K562 (cell line): ENCODE measurements around the gene PPP1R9A. TPM values are rescaled to one million over a fixed set of nuclear protein-coding genes. Genes with fewer than 3 reads are reported as not detected.

ENCODE experiments used
- ATAC-seq: fragments of 200-7000 bp; cut with Tn5 transposase; 3 replicates; pipeline ENCODE4 v1.9.1; 2020; ENCODE audit warnings: moderate library complexity
- BruUV-seq: library from RNA; stranded (reverse); fragments of 400-500 nt; replicated peaks from 2 replicates; lab custom pipeline; 2021; lab: Mats Ljungman, UMichigan
- CTCF ChIA-PET: fragments of 300-600 bp; formaldehyde crosslinking; extraction: SDS; loops from one replicate; lab custom pipeline; 2021; ENCODE audit warnings: low intra/inter-chr PET ratio; lab: Yijun Ruan, JAX
- POLR2A ChIA-PET: fragments of 300-600, 350-650 bp; sonication (Branson Sonifier 250); formaldehyde crosslinking; extraction: SDS; loops from one replicate; lab custom pipeline; 2021; ENCODE audit warnings: antibody characterized with exemption, inconsistent platforms; lab: Yijun Ruan, JAX
- DNase-seq, 4 experiments: peaks; one replicate each; pipeline versions ENCODE4 v3.0.0 to v3.0.0-alpha.2; 2011 to 2018; ENCODE audit warnings: low spot score in 3 of 4, mixed read lengths in 3 of 4; ENCODE audit errors: extremely low read depth in 1 of 4
- FAIRE-seq: peaks from 2 replicates; lab custom pipeline; 2011; peaks lifted over from hg19 to GRCh38; lab: Jason Lieb, UNC
- H2AFZ ChIP-seq: 2 replicates; pipeline ENCODE4 v1.6.0; 2011; ENCODE audit warnings: low read depth, low read length, control low read depth, inconsistent platforms
- H3K27ac ChIP-seq: fragments of 200-600 bp; 3 replicates; pipeline ENCODE4 v1.8.0; 2011; ENCODE audit warnings: low read depth, mild to moderate bottlenecking, control low read depth, inconsistent platforms, low read length, moderate library complexity, mixed read lengths; ENCODE audit errors: extremely low read depth
- H3K27me3 ChIP-seq, 2 experiments: fragments of 300-600 bp in 1 of 2; 2 replicates in 1 of 2; 3 replicates in 1 of 2; pipeline versions ENCODE4 v1.6.0 to v1.8.0; 2011; ENCODE audit warnings: inconsistent platforms in 2 of 2, low read length in 2 of 2, mild to moderate bottlenecking in 1 of 2, mixed read lengths in 1 of 2, moderate library complexity in 1 of 2; ENCODE audit not compliant: control insufficient read depth in 2 of 2, insufficient read depth in 2 of 2
- H3K36me3 ChIP-seq: fragments of 300-600 bp; 3 replicates; pipeline ENCODE4 v1.8.0; 2011; ENCODE audit warnings: mild to moderate bottlenecking, low read length, inconsistent platforms; ENCODE audit not compliant: control insufficient read depth, insufficient read depth
- H3K4me1 ChIP-seq, 2 experiments: fragments of 200-600 bp in 1 of 2; replicated peaks in 1 of 2; 2 replicates in 1 of 2; 3 replicates in 1 of 2; pipeline versions ENCODE4 v1.5.1 to v1.8.0; 2011; ENCODE audit warnings: inconsistent platforms in 2 of 2, low read length in 2 of 2, mild to moderate bottlenecking in 1 of 2, mixed read lengths in 1 of 2, moderate library complexity in 1 of 2; ENCODE audit not compliant: control insufficient read depth in 2 of 2, insufficient read depth in 2 of 2
- H3K4me2 ChIP-seq: 2 replicates; pipeline ENCODE4 v1.6.1; 2011; ENCODE audit warnings: low read length, control low read depth, inconsistent platforms, mixed read lengths; ENCODE audit not compliant: insufficient read depth
- H3K4me3 ChIP-seq: fragments of 200-600 bp; sonication (generic), shearing (Covaris generic); 2 replicates; pipeline ENCODE4 v1.5.1; 2016; ENCODE audit warnings: control low read depth, inconsistent platforms
- H3K79me2 ChIP-seq: fragments of 200-600 bp; 3 replicates; pipeline ENCODE4 v1.8.0; 2011; ENCODE audit warnings: low read length, inconsistent platforms; ENCODE audit not compliant: control insufficient read depth, insufficient read depth
- H3K9ac ChIP-seq, 2 experiments: 2 replicates each; pipeline versions ENCODE4 v1.6.0 to v1.6.1; 2011; ENCODE audit warnings: low read depth in 2 of 2, low read length in 2 of 2, control low read depth in 1 of 2, inconsistent platforms in 1 of 2, mild to moderate bottlenecking in 1 of 2, mixed read lengths in 1 of 2; ENCODE audit not compliant: insufficient read depth in 1 of 2
- H3K9me1 ChIP-seq: one replicate; pipeline ENCODE4 v1.6.0; 2011; ENCODE audit warnings: inconsistent platforms, mild to moderate bottlenecking, low read length, moderate library complexity; ENCODE audit not compliant: control insufficient read depth, insufficient read depth
- H3K9me3 ChIP-seq: replicated peaks from 2 replicates; pipeline ENCODE4 v1.5.1; 2011; ENCODE audit warnings: low read depth, low read length, inconsistent platforms; ENCODE audit not compliant: control insufficient read depth, insufficient read depth
- H4K20me1 ChIP-seq: replicated peaks from 2 replicates; pipeline ENCODE4 v1.6.1; 2011; ENCODE audit warnings: low read length, inconsistent platforms, mixed read lengths; ENCODE audit not compliant: control insufficient read depth, insufficient read depth
- ZNF140 ChIP-seq: fragments of 250-450 bp; sonication (Bioruptor Pico); IDR thresholded peaks from 2 replicates; pipeline ENCODE4 v1.8.0; 2021; ENCODE audit warnings: moderate library complexity, mild to moderate bottlenecking, inconsistent platforms
- WGBS: fragments of 100-300 bp; shearing (Covaris generic); methylation state at CpG from one replicate; pipeline ENCODE4 v1.1.6; 2016; ENCODE audit warnings: low coverage, mixed read lengths; ENCODE audit not compliant: insufficient coverage; ENCODE audit errors: missing lambda C conversion rate; 5-methylcytosine and 5-hydroxymethylcytosine counted together
- in situ Hi-C: fragments of 300-500 bp; cut with MboI; formaldehyde crosslinking; loops from 4 replicates; pipeline ENCODE4 v1.15.0; 2018; ENCODE audit warnings: inconsistent platforms, mixed read lengths
- intact Hi-C: fragments of 100-400 bp; cut with micrococcal nuclease; formaldehyde crosslinking; loops from 2 replicates; pipeline ENCODE4 v1.14.2; 2022
- polyA plus RNA-seq, 8 experiments: library from polyadenylated mRNA; depleted of rRNA in 4 of 8; stranded (reverse) in 5 of 8; unstranded in 3 of 8; fragments of >200 nt; fragmentation: Nextera tagmentation in 2 of 8; fragmentation: Illumina TruSeq in 1 of 8; extraction: Ambion mirVana in 2 of 8; extraction: Trizol in 1 of 8; gene quantifications; 2 replicates each; pipeline versions ENCODE4 v1.2.1 to v1.2.3, GENCODE V29; 2011 to 2014; ENCODE audit warnings: inconsistent platforms in 1 of 8, missing spikeins in 1 of 8
- total RNA-seq, 7 experiments: library from RNA; depleted of rRNA in 6 of 7; stranded (reverse); fragments of >200 nt in 6 of 7; fragmentation: Illumina TruSeq in 2 of 7; extraction: Trizol in 2 of 7; gene quantifications; 2 replicates each; pipeline versions ENCODE4 v1.2.1 to v1.2.3, GENCODE V29; 2011 to 2021; ENCODE audit warnings: low replicate concordance in 1 of 7
- TF ChIP-seq, protein P1 (sequence below), 2 experiments: fragments of 450-650 bp; IDR thresholded peaks; 2 replicates each; pipeline ENCODE4 v1.6.1; 2018; ENCODE audit warnings: mild to moderate bottlenecking in 2 of 2, low read depth in 1 of 2; ENCODE audit not compliant: partially characterized antibody in 2 of 2
- TF ChIP-seq, protein P2 (sequence below): sonication (generic); formaldehyde crosslinking; IDR thresholded peaks from 2 replicates; pipeline ENCODE4 v1.8.1; 2023; ENCODE audit warnings: mild to moderate bottlenecking, missing genetic modification reagents
- TF ChIP-seq, protein P3 (sequence below): sonication (generic); formaldehyde crosslinking; IDR thresholded peaks from 2 replicates; pipeline ENCODE4 v1.8.1; 2022; ENCODE audit warnings: missing genetic modification reagents

The PPP1R9A gene
- total and polyA plus RNA-seq, 9 of the 15 experiments (the other 6 are each of a cell fraction or from before 2014, with no cell fraction given), result 0.24 TPM; not detected in 8

DNA sequence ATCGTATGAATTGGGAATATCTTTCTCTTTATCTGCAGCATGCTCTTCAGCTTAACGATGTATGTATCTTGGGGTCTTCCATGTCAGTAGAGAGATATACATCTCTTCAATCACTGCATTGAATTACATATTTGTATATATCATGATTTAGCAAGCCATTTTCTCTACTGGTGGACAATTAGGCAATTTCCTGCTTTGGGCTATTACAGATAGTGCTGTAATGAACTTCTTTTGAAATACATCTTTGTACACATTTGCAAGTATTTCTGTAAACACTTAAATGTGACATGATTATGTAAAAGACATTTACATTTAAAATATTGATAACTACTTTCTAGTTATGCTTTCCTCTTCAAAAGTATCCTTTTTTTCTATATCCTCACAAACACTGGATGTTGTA, 199.0 kb downstream of the PPP1R9A start:
- ChIA-PET CTCF (no interaction called here), POLR2A (no interaction called here)
- WGBS, result 3% methylated on average over 2 of the region's 2 CpGs
- Histone ChIP-seq H3K4me3 (no peak overlapping the region), H2AFZ (no peak overlapping the region), H3K27ac (no peak overlapping the region), H4K20me1 (no peaks in the 10 kb centered on the region), H3K79me2 (no peaks in the 10 kb centered on the region), H3K9me1 (no peaks in the 10 kb centered on the region), H3K27me3 (no peaks in the 10 kb centered on the region), H3K4me1 (no peaks in the 10 kb centered on the region), H3K9ac (no peak overlapping the region), H3K4me2 (no peak overlapping the region), H3K9me3 (no peaks in the 10 kb centered on the region; the same call in none of the 2 replicates), H3K36me3 (no peaks in the 10 kb centered on the region)
- intact Hi-C loops (no loop called here), in situ Hi-C loops (no loop called here)
- no peak for ATAC-seq
- TF ChIP-seq, protein P1, sequence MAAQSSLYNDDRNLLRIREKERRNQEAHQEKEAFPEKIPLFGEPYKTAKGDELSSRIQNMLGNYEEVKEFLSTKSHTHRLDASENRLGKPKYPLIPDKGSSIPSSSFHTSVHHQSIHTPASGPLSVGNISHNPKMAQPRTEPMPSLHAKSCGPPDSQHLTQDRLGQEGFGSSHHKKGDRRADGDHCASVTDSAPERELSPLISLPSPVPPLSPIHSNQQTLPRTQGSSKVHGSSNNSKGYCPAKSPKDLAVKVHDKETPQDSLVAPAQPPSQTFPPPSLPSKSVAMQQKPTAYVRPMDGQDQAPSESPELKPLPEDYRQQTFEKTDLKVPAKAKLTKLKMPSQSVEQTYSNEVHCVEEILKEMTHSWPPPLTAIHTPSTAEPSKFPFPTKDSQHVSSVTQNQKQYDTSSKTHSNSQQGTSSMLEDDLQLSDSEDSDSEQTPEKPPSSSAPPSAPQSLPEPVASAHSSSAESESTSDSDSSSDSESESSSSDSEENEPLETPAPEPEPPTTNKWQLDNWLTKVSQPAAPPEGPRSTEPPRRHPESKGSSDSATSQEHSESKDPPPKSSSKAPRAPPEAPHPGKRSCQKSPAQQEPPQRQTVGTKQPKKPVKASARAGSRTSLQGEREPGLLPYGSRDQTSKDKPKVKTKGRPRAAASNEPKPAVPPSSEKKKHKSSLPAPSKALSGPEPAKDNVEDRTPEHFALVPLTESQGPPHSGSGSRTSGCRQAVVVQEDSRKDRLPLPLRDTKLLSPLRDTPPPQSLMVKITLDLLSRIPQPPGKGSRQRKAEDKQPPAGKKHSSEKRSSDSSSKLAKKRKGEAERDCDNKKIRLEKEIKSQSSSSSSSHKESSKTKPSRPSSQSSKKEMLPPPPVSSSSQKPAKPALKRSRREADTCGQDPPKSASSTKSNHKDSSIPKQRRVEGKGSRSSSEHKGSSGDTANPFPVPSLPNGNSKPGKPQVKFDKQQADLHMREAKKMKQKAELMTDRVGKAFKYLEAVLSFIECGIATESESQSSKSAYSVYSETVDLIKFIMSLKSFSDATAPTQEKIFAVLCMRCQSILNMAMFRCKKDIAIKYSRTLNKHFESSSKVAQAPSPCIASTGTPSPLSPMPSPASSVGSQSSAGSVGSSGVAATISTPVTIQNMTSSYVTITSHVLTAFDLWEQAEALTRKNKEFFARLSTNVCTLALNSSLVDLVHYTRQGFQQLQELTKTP (IDR thresholded peaks at IDR 0.05; ENCODE audit: low read depth in 1 of 2, partially characterized antibody in 2 of 2), result no peak
- TF ChIP-seq, protein P2, sequence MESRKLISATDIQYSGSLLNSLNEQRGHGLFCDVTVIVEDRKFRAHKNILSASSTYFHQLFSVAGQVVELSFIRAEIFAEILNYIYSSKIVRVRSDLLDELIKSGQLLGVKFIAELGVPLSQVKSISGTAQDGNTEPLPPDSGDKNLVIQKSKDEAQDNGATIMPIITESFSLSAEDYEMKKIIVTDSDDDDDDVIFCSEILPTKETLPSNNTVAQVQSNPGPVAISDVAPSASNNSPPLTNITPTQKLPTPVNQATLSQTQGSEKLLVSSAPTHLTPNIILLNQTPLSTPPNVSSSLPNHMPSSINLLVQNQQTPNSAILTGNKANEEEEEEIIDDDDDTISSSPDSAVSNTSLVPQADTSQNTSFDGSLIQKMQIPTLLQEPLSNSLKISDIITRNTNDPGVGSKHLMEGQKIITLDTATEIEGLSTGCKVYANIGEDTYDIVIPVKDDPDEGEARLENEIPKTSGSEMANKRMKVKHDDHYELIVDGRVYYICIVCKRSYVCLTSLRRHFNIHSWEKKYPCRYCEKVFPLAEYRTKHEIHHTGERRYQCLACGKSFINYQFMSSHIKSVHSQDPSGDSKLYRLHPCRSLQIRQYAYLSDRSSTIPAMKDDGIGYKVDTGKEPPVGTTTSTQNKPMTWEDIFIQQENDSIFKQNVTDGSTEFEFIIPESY, result no peak
- TF ChIP-seq, protein P3, sequence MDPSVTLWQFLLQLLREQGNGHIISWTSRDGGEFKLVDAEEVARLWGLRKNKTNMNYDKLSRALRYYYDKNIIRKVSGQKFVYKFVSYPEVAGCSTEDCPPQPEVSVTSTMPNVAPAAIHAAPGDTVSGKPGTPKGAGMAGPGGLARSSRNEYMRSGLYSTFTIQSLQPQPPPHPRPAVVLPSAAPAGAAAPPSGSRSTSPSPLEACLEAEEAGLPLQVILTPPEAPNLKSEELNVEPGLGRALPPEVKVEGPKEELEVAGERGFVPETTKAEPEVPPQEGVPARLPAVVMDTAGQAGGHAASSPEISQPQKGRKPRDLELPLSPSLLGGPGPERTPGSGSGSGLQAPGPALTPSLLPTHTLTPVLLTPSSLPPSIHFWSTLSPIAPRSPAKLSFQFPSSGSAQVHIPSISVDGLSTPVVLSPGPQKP, result no peak
- TF ChIP-seq ZNF140 (CRISPR knock-in tag), result no peak
- BruUV-seq, result no TSS peak
- DNase-seq, result no peak
- no peak for FAIRE-seq
